PC-9 (cell line): ENCODE measurements around the gene COL16A1. TPM values are rescaled to one million over a fixed set of nuclear protein-coding genes. Genes with fewer than 3 reads are reported as not detected.

Source experiments
- BruUV-seq: library from RNA; stranded (reverse); fragments of 400-500 nt; replicated peaks from 2 replicates; lab custom pipeline; 2021; lab: Mats Ljungman, UMichigan
- CTCF ChIA-PET: fragments of 300-600 bp; sonication (Branson Sonifier 250); formaldehyde crosslinking; loops from one replicate; lab custom pipeline; 2022; ENCODE audit warnings: antibody characterized with exemption; lab: Charles Lee
- POLR2A ChIA-PET: fragments of 300-600 bp; sonication (Branson Sonifier 250); formaldehyde crosslinking; loops from one replicate; lab custom pipeline; 2022; ENCODE audit warnings: antibody characterized with exemption; ENCODE audit not compliant: unreplicated experiment; lab: Charles Lee
- DNase-seq, 2 experiments: peaks; one replicate each; pipeline versions ENCODE4 v3.0.0 to v3.0.0-alpha.2; 2015 to 2022; ENCODE audit warnings: mixed read lengths in 1 of 2
- H2AFZ ChIP-seq: fragments of 200-600 bp; sonication (generic); 2 replicates; pipeline ENCODE4 v1.8.1; 2017; ENCODE audit warnings: antibody characterized with exemption
- H3F3A ChIP-seq: fragments of 200-600 bp; sonication (generic); 2 replicates; pipeline ENCODE4 v1.8.1; 2017; ENCODE audit warnings: antibody characterized with exemption, mild to moderate bottlenecking, low read depth; ENCODE audit not compliant: insufficient read depth
- H3K27ac ChIP-seq: fragments of 200-600 bp; sonication (generic); 2 replicates; pipeline ENCODE4 v1.6.1; 2016; ENCODE audit warnings: mixed run types
- H3K27me3 ChIP-seq: fragments of 200-600 bp; sonication (generic); 2 replicates; pipeline ENCODE4 v1.6.1; 2016; ENCODE audit warnings: low read depth, mixed run types; ENCODE audit not compliant: insufficient read depth
- H3K36me3 ChIP-seq: fragments of 200-600 bp; sonication (generic); 2 replicates; pipeline ENCODE4 v1.6.1; 2016; ENCODE audit warnings: low read depth, mixed run types
- H3K4me1 ChIP-seq: fragments of 200-600 bp; sonication (generic); replicated peaks from 2 replicates; pipeline ENCODE4 v1.6.1; 2016; ENCODE audit warnings: mixed run types; ENCODE audit not compliant: insufficient read depth
- H3K4me2 ChIP-seq: fragments of 200-600 bp; sonication (generic); 2 replicates; pipeline ENCODE4 v1.6.1; 2017; ENCODE audit warnings: mixed run types
- H3K4me3 ChIP-seq: fragments of 200-600 bp; sonication (generic); 2 replicates; pipeline ENCODE4 v1.6.1; 2016; ENCODE audit warnings: mixed run types
- H3K79me2 ChIP-seq: fragments of 200-600 bp; sonication (generic); 2 replicates; pipeline ENCODE4 v1.6.1; 2017; ENCODE audit warnings: low read depth, mixed run types
- H3K9me2 ChIP-seq: fragments of 200-600 bp; sonication (generic); 2 replicates; pipeline ENCODE4 v1.8.1; 2017; ENCODE audit warnings: mild to moderate bottlenecking; ENCODE audit not compliant: insufficient read depth
- H3K9me3 ChIP-seq: fragments of 200-600 bp; sonication (generic); 2 replicates; pipeline ENCODE4 v1.8.1; 2016; ENCODE audit warnings: low read depth; ENCODE audit not compliant: insufficient read depth
- H4K20me1 ChIP-seq: fragments of 200-600 bp; sonication (generic); 2 replicates; pipeline ENCODE4 v1.8.1; 2017; ENCODE audit not compliant: insufficient read depth
- EZH2 ChIP-seq: fragments of 200-600 bp; sonication (generic); IDR thresholded peaks from 2 replicates; pipeline ENCODE4 v1.8.0; 2017; ENCODE audit warnings: antibody characterized with exemption, low read depth
- intact Hi-C: fragments of 100-400 bp; cut with micrococcal nuclease; formaldehyde crosslinking; loops from one replicate; pipeline ENCODE4 v1.10.0; 2022; ENCODE audit not compliant: unreplicated experiment
- total RNA-seq: library from RNA; stranded (reverse); gene quantifications from 2 replicates; pipeline ENCODE4 v1.2.3, GENCODE V29; 2021
- TF ChIP-seq, protein P1 (sequence below): fragments of 200-600 bp; sonication (generic); conservative IDR thresholded peaks from 2 replicates; pipeline ENCODE4 v1.6.1; 2017; ENCODE audit warnings: mixed run types, antibody characterized with exemption, mild to moderate bottlenecking, moderate library complexity

COL16A1 gene
- total RNA-seq, 1 experiment from 2014 or later: 4.8 TPM

DNA sequence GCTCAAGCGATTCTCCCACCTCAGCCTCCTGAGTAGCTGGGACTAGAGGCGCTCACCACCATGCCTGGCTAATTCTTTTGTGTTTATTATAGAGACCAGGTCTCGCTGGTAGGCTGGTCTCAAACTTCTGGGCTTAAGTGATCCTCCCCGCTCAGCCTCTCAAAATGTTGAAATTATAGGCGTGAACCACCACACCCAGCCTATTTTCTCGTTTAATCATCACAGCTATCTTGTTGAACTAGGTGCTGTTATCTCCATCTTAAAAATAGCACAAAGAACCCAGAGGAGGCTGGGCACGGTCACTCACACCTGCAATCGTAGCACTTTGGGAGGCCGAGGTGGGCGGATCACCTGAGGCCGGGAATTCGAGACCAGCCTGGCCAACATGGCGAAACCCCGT is 28.1 kb downstream of the COL16A1 start:
- H3K4me3 ChIP-seq: no peak overlapping the region
- peak overlapping the region; percentile 59 for H3K4me2 ChIP-seq
- no TSS peak for BruUV-seq
- H3K9me2 ChIP-seq: no peaks in the 10 kb centered on the region
- no peaks in the 10 kb centered on the region for H4K20me1 ChIP-seq
- TF ChIP-seq, protein P1, sequence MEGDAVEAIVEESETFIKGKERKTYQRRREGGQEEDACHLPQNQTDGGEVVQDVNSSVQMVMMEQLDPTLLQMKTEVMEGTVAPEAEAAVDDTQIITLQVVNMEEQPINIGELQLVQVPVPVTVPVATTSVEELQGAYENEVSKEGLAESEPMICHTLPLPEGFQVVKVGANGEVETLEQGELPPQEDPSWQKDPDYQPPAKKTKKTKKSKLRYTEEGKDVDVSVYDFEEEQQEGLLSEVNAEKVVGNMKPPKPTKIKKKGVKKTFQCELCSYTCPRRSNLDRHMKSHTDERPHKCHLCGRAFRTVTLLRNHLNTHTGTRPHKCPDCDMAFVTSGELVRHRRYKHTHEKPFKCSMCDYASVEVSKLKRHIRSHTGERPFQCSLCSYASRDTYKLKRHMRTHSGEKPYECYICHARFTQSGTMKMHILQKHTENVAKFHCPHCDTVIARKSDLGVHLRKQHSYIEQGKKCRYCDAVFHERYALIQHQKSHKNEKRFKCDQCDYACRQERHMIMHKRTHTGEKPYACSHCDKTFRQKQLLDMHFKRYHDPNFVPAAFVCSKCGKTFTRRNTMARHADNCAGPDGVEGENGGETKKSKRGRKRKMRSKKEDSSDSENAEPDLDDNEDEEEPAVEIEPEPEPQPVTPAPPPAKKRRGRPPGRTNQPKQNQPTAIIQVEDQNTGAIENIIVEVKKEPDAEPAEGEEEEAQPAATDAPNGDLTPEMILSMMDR: no peak
- no peak for TF ChIP-seq EZH2
- H3K27me3 ChIP-seq: no peaks in the 10 kb centered on the region
- H3K79me2 ChIP-seq: no peaks in the 10 kb centered on the region
- CTCF ChIA-PET: interaction anchor here (0.7 to 1.0 kb wide), 2 partner anchors 31 to 70 kb away, joined by 3 to 5 read pairs; no protein-coding TSS in a partner anchor
- H3K36me3 ChIP-seq: no peaks in the 10 kb centered on the region
- H3F3A ChIP-seq: peaks cover 27% of the 10 kb centered on the region; the same call in 1 of the 2 replicates
- POLR2A ChIA-PET: interaction anchor here (0.6 to 0.7 kb wide), 3 partner anchors 40 to 107 kb away, joined by 4 to 15 read pairs (median 5); no protein-coding TSS in a partner anchor
- H2AFZ ChIP-seq: no peak overlapping the region
- 0 out of 2 replicates have a peak overlapping the region, but pooled peaks have one; percentile 0 for H3K27ac ChIP-seq
- intact Hi-C loops: no loop called here
- no peaks in the 10 kb centered on the region for H3K9me3 ChIP-seq
- H3K4me1 ChIP-seq: peaks cover 43% of the 10 kb centered on the region
- peak in 1 of 2 experiments; percentile 81 for DNase-seq

DNA sequence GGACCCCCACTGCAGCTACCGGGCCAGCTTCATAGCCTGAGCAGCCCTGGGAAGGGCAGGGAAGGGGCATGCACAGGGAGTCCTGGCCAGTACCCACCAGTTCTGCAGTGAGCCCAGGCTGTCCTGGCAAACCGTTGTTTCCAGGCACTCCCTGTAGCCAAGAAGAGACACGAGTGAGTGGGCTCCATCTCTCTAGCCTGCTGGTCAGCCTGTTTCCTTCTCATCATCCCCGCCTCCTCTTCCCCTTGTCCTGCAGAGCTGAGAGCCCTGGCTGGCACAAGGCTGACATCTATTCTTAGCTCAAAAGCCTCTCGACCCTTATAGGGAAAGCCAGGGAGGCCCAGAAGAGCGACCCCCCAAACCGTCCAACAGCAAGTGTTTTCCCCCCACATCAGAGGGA is 28.7 kb downstream of the COL16A1 start:
- H4K20me1 ChIP-seq: no peaks in the 10 kb centered on the region
- intact Hi-C loops: no loop called here
- H3K27me3 ChIP-seq: no peaks in the 10 kb centered on the region
- H3K9me2 ChIP-seq: no peaks in the 10 kb centered on the region
- no peak for DNase-seq
- no peak for TF ChIP-seq EZH2
- TF ChIP-seq, protein P1: no peak
- peak overlapping the region; percentile 59 for H3K4me2 ChIP-seq
- POLR2A ChIA-PET: interaction anchor here (0.6 kb wide), 1 partner anchor 40 kb away, joined by 4 read pairs; no protein-coding TSS in a partner anchor
- peaks cover 32% of the 10 kb centered on the region for H3F3A ChIP-seq
- H2AFZ ChIP-seq: no peak overlapping the region
- BruUV-seq: no TSS peak
- no peak overlapping the region for H3K4me3 ChIP-seq
- H3K27ac ChIP-seq: no peak overlapping the region
- H3K36me3 ChIP-seq: no peaks in the 10 kb centered on the region
- H3K79me2 ChIP-seq: no peaks in the 10 kb centered on the region
- no peaks in the 10 kb centered on the region for H3K9me3 ChIP-seq
- peaks cover 49% of the 10 kb centered on the region for H3K4me1 ChIP-seq
- CTCF ChIA-PET: interaction anchor here (0.6 to 1.0 kb wide), 3 partner anchors 20 to 71 kb away, joined by 3 to 5 read pairs (median 5); no protein-coding TSS in a partner anchor

DNA sequence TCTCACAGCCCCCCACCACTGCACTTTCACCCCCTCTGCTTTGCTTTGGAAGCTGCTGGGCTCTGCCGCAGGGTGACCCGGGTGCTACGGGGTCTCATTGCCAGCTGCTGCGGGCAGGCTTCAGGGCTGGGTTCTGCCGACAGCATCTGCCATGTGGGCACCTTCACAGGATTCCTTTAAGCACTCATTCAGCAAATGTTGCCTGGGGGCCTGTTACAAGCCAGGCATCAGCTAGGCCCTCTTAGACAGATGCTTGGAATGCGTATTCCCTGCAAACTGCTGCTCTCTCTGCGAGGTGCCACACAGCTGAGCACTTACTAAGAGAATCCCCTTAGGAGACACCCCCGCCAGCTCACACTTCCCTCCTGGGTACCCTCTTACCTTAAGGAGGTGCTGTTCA is 29.2 kb downstream of the COL16A1 start:
- Histone ChIP-seq H3K4me2 (peak overlapping the region; percentile 59), H3K27me3 (no peaks in the 10 kb centered on the region), H3K36me3 (no peaks in the 10 kb centered on the region), H3K4me3 (no peak overlapping the region), H2AFZ (no peak overlapping the region), H4K20me1 (no peaks in the 10 kb centered on the region), H3K79me2 (no peaks in the 10 kb centered on the region), H3F3A (peaks cover 35% of the 10 kb centered on the region), H3K9me2 (no peaks in the 10 kb centered on the region), H3K9me3 (no peaks in the 10 kb centered on the region), H3K4me1 (peaks cover 54% of the 10 kb centered on the region), H3K27ac (no peak overlapping the region)
- intact Hi-C loops: no loop called here
- ChIA-PET POLR2A (interaction anchor here (0.5 kb wide), 1 partner anchor 142 kb away, joined by 3 read pairs; no protein-coding TSS in a partner anchor), CTCF (interaction anchor here (0.6 to 1.0 kb wide), 2 partner anchors 21 to 72 kb away, joined by 3 to 5 read pairs; no protein-coding TSS in a partner anchor)
- BruUV-seq: no TSS peak
- DNase-seq: peak; percentile 28 to 85
- TF ChIP-seq EZH2: no peak
- TF ChIP-seq, protein P1: no peak
